GDM1 (cell line): Measurements from ENCODE around the gene SLC35A4.
"Not testable (repeated sequence)": the region's sequence is repeated elsewhere in the genome, so short reads cannot be mapped to it uniquely, and the experiment has no call there.

Experiments used
- DNase-seq: peaks from one replicate; lab custom pipeline; 2025; lab: John Stamatoyannopoulos, UW

The SLC35A4 gene

GRCh38 chr5:140558542-140558941, 6.1 kb upstream of the SLC35A4 start:
- no peak for DNase-seq

GRCh38 chr5:140560227-140560626, 4.4 kb upstream of the SLC35A4 start:
- no peak for DNase-seq

DNA sequence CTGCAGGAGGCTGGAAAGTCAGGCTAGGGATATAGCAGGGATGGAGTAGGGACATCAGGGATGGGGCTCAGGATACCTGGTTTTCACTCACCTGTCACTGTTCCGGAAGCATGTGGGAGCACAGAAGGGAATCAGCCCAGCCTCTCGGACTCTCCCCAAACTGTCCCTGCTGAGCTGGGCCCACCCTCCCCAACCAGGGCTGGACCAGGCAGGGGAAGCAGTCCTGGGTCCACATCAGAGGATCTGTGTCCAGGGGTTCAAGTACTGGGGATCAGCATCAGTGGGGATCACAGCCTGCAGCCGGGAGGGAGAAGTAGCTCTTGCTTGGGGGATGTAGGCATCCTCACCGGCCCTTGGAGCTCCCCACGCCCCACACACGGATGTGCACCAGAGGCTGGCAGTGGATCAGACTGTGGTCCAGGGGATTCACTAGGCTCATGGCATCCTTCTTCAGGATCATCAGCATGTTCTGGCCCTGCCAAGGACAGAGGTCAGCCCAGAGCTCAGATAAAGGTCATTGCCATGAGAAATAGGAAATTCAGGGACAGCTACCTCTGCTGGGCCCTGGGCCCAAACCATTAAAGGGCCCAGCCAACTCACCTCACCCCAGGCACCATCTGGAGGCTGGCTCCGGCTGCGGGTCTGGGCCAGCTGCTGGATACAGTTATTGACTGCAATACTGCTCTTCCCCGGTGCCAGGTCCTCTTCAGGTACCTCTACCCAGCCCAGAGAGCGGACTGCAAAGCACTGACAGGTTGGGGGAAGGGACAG, 2.7 kb upstream of the SLC35A4 start:
- DNase-seq: no peak

DNA sequence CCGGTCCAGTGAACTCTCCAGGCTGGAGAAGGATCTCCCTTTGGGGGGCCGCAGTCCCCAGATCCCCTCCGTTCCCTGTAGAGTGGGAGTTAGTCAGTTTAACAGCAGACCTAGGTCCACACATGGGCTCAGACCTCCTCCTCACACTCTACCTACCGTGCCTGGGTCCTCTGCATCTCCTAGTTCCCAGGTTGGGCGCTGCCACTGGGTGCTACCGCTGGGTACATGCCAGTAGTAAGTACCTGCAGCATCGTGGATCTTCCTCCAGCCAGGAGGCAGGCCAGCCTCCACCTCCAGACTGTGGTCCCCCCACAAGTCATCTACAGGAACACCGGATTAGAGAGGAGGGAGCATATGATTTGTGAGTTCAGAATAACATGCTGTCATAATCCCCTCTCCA, 1.0 kb upstream of the SLC35A4 start:
- DNase-seq: no peak

DNA sequence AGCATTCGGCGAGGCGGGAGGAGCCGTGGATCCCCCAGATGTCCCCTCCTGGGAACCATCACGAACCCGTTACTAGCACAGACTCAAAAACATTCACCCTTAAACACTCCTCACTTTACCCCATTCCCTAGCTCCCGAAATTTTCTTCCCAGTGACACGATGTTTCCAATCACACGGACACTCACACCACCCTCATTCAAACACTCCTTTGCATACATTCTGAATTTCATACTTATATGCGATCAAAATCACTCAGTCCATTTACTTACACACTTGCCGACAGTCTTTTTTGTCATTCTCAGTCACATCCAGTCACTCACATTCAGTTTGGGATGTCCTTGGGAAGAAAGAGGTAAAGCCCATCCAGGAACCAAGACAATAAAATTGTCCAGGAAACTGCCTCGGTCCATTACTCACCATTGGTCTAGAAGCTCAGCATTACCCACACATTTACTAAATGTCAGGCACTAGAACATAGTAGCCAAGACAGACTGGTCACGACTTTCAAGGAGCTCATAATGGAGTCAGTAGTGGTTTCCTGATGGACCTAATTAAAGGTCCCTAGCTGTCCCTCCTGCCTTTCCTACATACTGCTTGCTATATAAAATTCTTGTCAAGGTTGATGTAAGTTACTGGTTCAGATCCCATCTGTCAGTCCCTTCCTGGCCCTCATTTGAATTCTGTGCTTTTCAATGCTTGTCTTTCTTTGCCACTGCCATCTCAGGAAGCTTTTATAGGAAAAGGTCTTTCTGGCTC, 574 bp downstream of the SLC35A4 start:
- no peak for DNase-seq

GRCh38 chr5:140565780-140566095, 1.1 kb downstream of the SLC35A4 start:
- DNase-seq: no peak

GRCh38 chr5:140566665-140567064, 2.0 kb downstream of the SLC35A4 start:
- no peak for DNase-seq

DNA sequence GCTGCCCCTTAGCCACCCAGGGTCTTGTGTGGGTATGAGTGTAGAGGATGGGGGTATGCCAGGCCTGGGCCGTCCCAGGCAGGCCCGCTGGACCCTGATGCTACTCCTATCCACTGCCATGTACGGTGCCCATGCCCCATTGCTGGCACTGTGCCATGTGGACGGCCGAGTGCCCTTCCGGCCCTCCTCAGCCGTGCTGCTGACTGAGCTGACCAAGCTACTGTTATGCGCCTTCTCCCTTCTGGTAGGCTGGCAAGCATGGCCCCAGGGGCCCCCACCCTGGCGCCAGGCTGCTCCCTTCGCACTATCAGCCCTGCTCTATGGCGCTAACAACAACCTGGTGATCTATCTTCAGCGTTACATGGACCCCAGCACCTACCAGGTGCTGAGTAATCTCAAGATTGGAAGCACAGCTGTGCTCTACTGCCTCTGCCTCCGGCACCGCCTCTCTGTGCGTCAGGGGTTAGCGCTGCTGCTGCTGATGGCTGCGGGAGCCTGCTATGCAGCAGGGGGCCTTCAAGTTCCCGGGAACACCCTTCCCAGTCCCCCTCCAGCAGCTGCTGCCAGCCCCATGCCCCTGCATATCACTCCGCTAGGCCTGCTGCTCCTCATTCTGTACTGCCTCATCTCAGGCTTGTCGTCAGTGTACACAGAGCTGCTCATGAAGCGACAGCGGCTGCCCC, 2.6 kb downstream of the SLC35A4 start:
- no peak for DNase-seq

GRCh38 chr5:140567871-140568270, 3.2 kb downstream of the SLC35A4 start:
- DNase-seq: no peak

DNA sequence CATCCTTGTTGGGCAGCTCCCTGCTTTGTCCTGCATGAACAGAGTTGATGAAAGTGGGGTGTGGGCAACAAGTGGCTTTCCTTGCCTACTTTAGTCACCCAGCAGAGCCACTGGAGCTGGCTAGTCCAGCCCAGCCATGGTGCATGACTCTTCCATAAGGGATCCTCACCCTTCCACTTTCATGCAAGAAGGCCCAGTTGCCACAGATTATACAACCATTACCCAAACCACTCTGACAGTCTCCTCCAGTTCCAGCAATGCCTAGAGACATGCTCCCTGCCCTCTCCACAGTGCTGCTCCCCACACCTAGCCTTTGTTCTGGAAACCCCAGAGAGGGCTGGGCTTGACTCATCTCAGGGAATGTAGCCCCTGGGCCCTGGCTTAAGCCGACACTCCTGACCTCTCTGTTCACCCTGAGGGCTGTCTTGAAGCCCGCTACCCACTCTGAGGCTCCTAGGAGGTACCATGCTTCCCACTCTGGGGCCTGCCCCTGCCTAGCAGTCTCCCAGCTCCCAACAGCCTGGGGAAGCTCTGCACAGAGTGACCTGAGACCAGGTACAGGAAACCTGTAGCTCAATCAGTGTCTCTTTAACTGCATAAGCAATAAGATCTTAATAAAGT, 3.9 kb downstream of the SLC35A4 start:
- DNase-seq: no peak

DNA sequence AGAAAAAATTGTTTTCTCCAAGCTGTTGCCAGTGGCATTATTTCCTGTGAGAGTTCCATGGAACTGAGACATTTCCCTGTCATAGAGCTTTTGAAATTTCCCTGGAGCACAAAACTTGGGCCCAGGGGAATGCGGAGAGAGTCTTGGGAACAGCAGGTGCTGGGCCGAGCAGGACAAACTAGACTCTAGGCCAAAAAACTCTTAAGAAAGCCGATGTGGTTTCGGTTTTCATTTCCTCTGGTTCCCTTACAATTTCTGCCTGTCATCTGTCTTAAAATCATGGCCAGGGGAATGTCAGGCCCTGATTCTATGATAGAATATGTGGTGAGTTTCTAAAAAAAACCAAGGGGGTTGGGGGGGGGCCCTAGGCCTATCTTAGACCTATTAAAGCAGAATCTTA, 4.6 kb downstream of the SLC35A4 start:
- DNase-seq: no peak

- DNase-seq: no peak
Measured at GRCh38 chr5:140570058-140570457, 5.4 kb downstream of the SLC35A4 start.

DNA sequence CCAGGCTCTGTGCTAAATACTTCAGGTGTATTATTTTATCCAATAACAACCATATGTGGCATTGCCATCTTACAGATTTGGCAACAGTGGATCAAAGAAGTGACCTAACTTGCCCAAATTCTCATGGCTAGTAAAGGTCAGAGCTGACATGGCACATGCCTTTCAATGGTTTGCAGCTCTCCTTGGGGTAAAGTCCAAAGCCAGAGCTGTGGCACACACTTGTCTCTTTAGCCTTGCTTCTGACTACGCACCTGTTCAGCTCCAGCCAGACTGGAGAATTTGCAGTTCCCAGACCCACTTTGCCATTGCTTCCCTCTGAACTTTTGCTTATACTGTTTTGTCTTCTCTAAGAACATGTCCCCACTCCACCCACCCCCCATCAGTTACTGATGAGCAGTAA, 5.9 kb downstream of the SLC35A4 start:
- DNase-seq: no peak

GRCh38 chr5:140571105-140571504, 6.5 kb downstream of the SLC35A4 start:
- DNase-seq: no peak

DNA sequence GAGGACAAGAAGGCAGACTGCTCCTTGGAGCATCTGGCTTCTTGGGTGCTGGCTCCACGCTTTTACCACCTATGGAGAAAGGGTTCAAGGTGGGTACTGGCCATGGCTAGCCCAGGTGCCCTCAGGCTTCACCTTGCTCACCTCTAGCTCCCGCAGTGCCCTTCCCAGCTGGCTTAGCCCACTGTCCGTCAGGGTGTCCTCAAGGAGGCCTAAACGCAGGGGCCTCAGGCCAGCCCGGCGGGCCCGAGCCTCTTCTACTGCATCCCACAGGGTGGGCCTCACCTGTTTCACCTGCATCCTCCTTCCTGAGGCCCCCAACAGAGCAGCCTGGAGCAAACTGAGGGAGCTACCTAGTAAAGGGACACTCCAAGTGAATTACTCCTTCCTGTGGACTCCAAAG, 9.1 kb downstream of the SLC35A4 start:
- DNase-seq: no peak

- no peak for DNase-seq
Measured at GRCh38 chr5:140574165-140574564, 9.5 kb downstream of the SLC35A4 start.

- no peak for DNase-seq
Measured at GRCh38 chr5:140575309-140575708, 10.7 kb downstream of the SLC35A4 start.

DNA sequence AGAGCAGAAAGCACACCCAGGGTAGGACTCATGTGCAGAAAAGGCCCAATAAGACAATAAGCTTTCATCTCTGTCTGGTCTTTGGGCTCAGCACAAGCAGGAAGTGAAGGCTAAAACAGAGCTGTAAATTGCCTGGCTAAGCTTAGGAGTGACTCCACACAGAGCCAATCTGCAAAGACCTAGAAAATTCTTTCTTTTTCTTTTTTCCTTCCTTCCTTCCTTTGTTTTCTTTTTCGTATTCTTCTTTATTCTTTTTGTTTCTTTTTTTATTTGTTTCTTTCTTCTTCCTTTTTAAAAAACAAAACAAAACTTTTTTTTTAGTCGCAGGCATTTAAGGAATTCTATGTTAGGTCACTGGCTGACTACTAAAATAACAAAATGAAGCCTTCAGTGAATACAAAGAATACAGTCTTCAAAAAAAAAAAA, 12.2 kb downstream of the SLC35A4 start:
- no peak for DNase-seq

DNA sequence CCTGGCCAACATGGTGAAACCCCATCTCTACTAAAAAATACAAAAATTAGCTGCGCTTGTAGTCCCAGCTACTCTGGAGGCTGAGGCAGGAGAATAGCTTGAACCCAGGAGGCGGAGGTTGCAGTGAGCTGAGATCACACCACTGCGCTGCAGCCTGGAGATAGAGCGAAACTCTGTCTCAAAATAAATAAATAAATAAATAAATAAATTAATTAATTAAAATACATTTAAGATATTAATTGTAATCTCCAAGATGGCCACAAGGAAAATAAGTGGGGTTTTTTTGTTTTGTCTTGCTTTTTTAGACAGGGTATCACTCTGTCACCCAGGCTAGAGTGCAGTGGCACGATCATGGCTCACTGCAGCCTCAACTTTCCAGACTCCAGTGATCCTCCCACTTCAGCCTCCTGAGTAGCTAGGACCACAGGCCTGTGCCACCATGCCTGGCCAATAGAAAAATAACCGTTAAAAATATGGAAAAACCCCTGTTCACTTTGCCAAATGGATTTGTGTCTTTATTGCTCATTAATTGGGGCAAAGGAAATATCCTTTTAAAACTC, 14.6 kb downstream of the SLC35A4 start:
- not testable (repeated sequence) for DNase-seq

- no peak for DNase-seq
Measured at GRCh38 chr5:140587495-140587894, 22.9 kb downstream of the SLC35A4 start.

DNA sequence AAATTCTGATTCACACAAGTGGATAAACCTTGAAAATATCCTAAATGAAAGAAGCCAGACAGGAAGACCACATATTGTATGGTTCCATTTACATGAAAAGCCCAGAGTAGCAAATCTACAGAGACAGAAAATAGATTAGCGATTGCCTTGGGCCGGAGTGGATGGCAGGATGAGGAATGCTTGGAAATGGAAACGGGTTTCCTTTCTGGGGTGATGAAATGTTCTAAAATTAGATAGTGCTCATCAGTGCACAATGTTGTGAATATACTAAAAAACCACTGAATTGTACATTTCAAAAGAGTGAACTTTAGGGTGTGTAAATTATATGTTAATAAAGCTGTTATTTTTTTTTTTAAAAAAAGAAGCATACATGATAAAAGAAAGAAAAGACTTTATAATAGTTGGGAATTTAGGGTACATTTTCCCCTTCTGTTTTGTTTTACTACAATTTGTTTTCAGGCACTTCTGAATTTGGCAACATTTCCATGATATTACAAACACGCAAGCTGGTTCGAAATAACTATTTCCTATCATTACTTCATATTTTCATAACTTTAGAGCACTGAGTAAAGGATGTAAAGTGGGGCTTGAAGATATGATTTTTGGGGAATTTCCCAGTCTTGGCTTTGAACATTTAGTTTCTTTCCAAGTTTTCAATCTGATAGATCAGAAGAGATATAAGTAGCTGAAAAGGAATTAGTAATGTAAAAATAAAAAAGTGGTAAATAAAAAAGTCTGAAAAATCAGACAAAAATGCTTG, 23.9 kb downstream of the SLC35A4 start:
- no peak for DNase-seq

DNA sequence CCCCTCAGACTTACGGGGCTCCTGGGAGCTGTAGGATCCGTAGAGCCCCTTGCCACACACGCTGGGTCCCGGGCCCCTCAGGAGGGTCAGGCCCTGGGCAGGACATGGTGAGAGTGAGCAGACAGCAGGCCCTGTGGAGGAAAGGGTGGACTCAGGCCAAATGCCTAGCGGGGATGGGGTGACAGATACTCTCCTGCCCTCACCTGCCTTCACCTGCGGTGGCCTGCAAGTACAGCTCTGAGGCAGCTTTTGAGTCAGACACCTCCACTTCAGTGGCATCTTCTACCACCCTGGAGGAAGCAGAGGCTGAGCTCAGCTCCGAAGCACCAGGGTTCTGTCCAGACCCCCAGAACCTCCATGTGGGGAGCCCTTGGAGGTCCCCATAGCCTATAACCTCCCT, 26.2 kb downstream of the SLC35A4 start:
- no peak for DNase-seq
